ENCODE data around the gene GTPBP2.
"Not testable (repeated sequence)": the region's sequence is repeated elsewhere in the genome, so short reads cannot be mapped to it uniquely, and the experiment has no call there.

The GTPBP2 gene

GRCh38 chr6:43668151-43669028, 39.3 kb upstream of the GTPBP2 start:
- DNase-seq (ENCODE audit: low read depth) = peak; percentile 55
- TF ChIP-seq, protein P1, sequence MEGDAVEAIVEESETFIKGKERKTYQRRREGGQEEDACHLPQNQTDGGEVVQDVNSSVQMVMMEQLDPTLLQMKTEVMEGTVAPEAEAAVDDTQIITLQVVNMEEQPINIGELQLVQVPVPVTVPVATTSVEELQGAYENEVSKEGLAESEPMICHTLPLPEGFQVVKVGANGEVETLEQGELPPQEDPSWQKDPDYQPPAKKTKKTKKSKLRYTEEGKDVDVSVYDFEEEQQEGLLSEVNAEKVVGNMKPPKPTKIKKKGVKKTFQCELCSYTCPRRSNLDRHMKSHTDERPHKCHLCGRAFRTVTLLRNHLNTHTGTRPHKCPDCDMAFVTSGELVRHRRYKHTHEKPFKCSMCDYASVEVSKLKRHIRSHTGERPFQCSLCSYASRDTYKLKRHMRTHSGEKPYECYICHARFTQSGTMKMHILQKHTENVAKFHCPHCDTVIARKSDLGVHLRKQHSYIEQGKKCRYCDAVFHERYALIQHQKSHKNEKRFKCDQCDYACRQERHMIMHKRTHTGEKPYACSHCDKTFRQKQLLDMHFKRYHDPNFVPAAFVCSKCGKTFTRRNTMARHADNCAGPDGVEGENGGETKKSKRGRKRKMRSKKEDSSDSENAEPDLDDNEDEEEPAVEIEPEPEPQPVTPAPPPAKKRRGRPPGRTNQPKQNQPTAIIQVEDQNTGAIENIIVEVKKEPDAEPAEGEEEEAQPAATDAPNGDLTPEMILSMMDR (conservative IDR thresholded peaks at IDR 0.05; ENCODE audit: low read length) = peak; percentile 57
- no peak overlapping the region for H3K4me3 ChIP-seq (ENCODE audit: low read length)

GRCh38 chr6:43667245-43668150, 38.4 kb upstream of the GTPBP2 start:
- no peak overlapping the region for H3K4me3 ChIP-seq (ENCODE audit: low read length)
- TF ChIP-seq, protein P1 (conservative IDR thresholded peaks at IDR 0.05; ENCODE audit: low read length) = peak; percentile 94
- peak; percentile 55 for DNase-seq (ENCODE audit: low read depth)

DNA sequence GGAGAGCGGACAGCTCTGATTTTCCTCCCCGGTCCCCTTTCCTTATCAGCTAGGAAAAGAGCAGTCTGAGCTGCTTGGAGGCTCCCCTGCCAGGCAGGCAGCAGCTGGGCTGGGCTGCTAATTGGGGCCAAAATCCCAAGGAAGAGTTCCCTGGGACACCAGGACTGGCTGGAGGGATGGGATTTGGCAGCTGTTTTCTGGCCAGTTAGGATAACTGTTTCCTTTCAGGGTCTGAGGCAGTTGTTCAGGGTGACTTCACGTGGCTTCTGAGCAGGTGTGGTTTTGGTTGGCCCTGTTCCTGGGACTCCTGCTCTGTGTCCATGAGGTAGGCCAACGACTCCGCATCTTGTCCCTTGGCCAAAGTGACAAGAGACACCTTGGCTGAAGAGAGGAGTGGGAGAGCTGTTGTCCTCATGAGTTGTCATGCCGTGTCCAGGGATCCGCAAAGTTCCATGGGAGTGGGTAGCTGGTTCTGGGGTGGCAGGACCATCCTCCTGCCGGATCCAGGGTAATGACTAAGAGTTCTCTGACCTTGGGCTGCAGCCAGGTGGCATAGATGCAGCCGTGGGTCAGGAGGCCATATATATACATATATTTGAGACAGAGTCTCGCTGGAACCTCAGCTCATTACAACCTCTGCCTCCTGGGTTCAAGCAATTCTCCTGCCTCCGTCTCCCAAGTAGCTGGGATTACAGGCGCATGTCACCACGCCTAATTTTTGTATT, 37.3 kb upstream of the GTPBP2 start:
- no peak overlapping the region for H3K4me3 ChIP-seq (ENCODE audit: low read length)
- TF ChIP-seq, protein P1 (conservative IDR thresholded peaks at IDR 0.05; ENCODE audit: low read length) = no peak
- no peak for DNase-seq (ENCODE audit: low read depth)

DNA sequence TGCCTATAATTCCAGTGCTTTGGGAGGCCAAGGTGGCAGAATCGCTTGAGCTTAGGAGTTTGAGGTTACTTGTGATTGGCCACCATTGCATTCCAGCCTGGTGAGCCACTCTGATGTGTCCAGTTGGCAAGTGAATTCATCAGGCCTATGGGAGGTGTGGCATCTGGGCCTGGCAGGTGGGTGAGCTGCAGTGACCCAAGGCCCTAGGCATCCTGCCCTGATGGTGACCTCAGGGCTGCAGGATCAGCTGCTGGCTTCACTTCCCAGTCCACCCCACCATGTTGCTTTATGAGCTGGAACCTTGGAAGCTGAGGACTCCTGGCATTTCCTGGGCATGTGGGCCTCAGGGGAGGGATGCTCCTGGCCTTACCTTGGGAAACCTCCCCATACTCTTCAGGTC, 36.3 kb upstream of the GTPBP2 start:
- H3K4me3 ChIP-seq (ENCODE audit: low read length) = no peak overlapping the region
- DNase-seq (ENCODE audit: low read depth) = peak; percentile 58
- TF ChIP-seq, protein P1 (conservative IDR thresholded peaks at IDR 0.05; ENCODE audit: low read length) = no peak

- not testable (repeated sequence) for H3K4me3 ChIP-seq (ENCODE audit: low read length); DNase-seq (ENCODE audit: low read depth)
Observed at GRCh38 chr6:43662948-43663347, 33.9 kb upstream of the GTPBP2 start.

GRCh38 chr6:43658161-43658560, 29.1 kb upstream of the GTPBP2 start:
- no peak for DNase-seq (ENCODE audit: low read depth)
- TF ChIP-seq, protein P1 (conservative IDR thresholded peaks at IDR 0.05; ENCODE audit: low read length) = no peak
- H3K4me3 ChIP-seq (ENCODE audit: low read length) = no peak overlapping the region

GRCh38 chr6:43657221-43657802, 28.2 kb upstream of the GTPBP2 start:
- DNase-seq (ENCODE audit: low read depth) = no peak
- TF ChIP-seq, protein P1 (conservative IDR thresholded peaks at IDR 0.05; ENCODE audit: low read length) = no peak
- no peak overlapping the region for H3K4me3 ChIP-seq (ENCODE audit: low read length)

GRCh38 chr6:43652822-43653221, 23.8 kb upstream of the GTPBP2 start:
- DNase-seq (ENCODE audit: low read depth); H3K4me3 ChIP-seq (ENCODE audit: low read length): not testable (repeated sequence)

Data from AG10803 (cell line).